GM12878 (cell line): ENCODE results near the gene OGFR. TPM values are rescaled to one million over a fixed set of nuclear protein-coding genes. Genes with fewer than 3 reads are reported as not detected.

Source experiments
- ATAC-seq: fragments of 200-7000 bp; cut with Tn5 transposase; 3 replicates; pipeline ENCODE4 v1.9.1; 2020; ENCODE audit warnings: mild to moderate bottlenecking, moderate library complexity
- BruUV-seq: library from RNA; stranded (reverse); fragments of 400-500 nt; replicated peaks from 2 replicates; lab custom pipeline; 2021; lab: Mats Ljungman, UMichigan
- CTCF ChIA-PET: fragments of 300-600 bp; sonication (Branson Sonifier 250); formaldehyde crosslinking; extraction: SDS; loops from one replicate; lab custom pipeline; 2021; ENCODE audit warnings: inconsistent platforms; lab: Yijun Ruan, JAX
- POLR2A ChIA-PET: fragments of 350-600 bp; formaldehyde crosslinking; extraction: SDS; loops from one replicate; lab custom pipeline; 2021; ENCODE audit warnings: inconsistent platforms; lab: Charles Lee
- RAD21 ChIA-PET: fragments of 300-600 bp; sonication (Branson Sonifier 250); formaldehyde crosslinking; loops from one replicate; lab custom pipeline; 2023; ENCODE audit warnings: antibody characterized with exemption; ENCODE audit not compliant: unreplicated experiment; lab: Charles Lee
- SMC1A ChIA-PET: fragments of 300-600 bp; sonication (Branson Sonifier 250); formaldehyde crosslinking; loops from one replicate; lab custom pipeline; 2023; ENCODE audit not compliant: unreplicated experiment, uncharacterized antibody; lab: Charles Lee
- DNase-seq: peaks from one replicate; pipeline ENCODE4 v3.0.0-alpha.2; 2011; ENCODE audit warnings: low read depth, low spot score
- FAIRE-seq: peaks from 3 replicates; lab custom pipeline; 2011; peaks lifted over from hg19 to GRCh38; lab: Jason Lieb, UNC
- H2AFZ ChIP-seq: 2 replicates; pipeline ENCODE4 v1.6.0; 2011; ENCODE audit warnings: low read depth, low read length, control low read depth; ENCODE audit not compliant: control insufficient read depth
- H3K27ac ChIP-seq: 2 replicates; pipeline ENCODE4 v1.5.1; 2011; ENCODE audit warnings: control low read depth; ENCODE audit not compliant: control insufficient read depth, insufficient read depth
- H3K27me3 ChIP-seq, 2 experiments: replicated peaks in 1 of 2; 2 replicates each; pipeline versions ENCODE4 v1.6.0 to v1.6.1; 2011; ENCODE audit warnings: low read length in 1 of 2; ENCODE audit not compliant: control insufficient read depth in 2 of 2, insufficient read depth in 2 of 2
- H3K36me3 ChIP-seq, 2 experiments: 2 replicates each; pipeline ENCODE4 v1.5.1; 2011; ENCODE audit warnings: low read length in 1 of 2; ENCODE audit not compliant: control insufficient read depth in 2 of 2, insufficient read depth in 2 of 2
- H3K4me1 ChIP-seq: 2 replicates; pipeline ENCODE4 v1.6.1; 2011; ENCODE audit warnings: mild to moderate bottlenecking, low read length, moderate library complexity, mixed read lengths; ENCODE audit not compliant: control insufficient read depth, insufficient read depth
- H3K4me2 ChIP-seq: 2 replicates; pipeline ENCODE4 v1.6.0; 2011; ENCODE audit warnings: control low read depth; ENCODE audit not compliant: control insufficient read depth, insufficient read depth
- H3K4me3 ChIP-seq: fragments of 200-600 bp; sonication (generic); 2 replicates; pipeline ENCODE4 v1.5.1; 2016
- H3K79me2 ChIP-seq: 2 replicates; pipeline ENCODE4 v1.6.0; 2011; ENCODE audit warnings: low read length; ENCODE audit not compliant: control insufficient read depth, insufficient read depth
- H3K9ac ChIP-seq: 2 replicates; pipeline ENCODE4 v1.8.0; 2011; ENCODE audit warnings: low read length, control low read depth, mixed read lengths; ENCODE audit not compliant: control insufficient read depth, insufficient read depth
- H3K9me3 ChIP-seq: replicated peaks from 3 replicates; pipeline ENCODE4 v1.5.1; 2011; ENCODE audit warnings: mild to moderate bottlenecking, low read length; ENCODE audit not compliant: control insufficient read depth, insufficient read depth
- H4K20me1 ChIP-seq: 2 replicates; pipeline ENCODE4 v1.6.0; 2011; ENCODE audit not compliant: control insufficient read depth, insufficient read depth
- ZBED1 ChIP-seq: IDR thresholded peaks from 2 replicates; pipeline ENCODE4 v1.6.1; 2016; ENCODE audit warnings: borderline replicate concordance
- WGBS: methylation state at CpG from one replicate; pipeline ENCODE4 v1.1.6; 2016; ENCODE audit warnings: low lambda C conversion rate; ENCODE audit not compliant: insufficient replicate concordance, insufficient coverage; ENCODE audit errors: missing lambda C conversion rate; 5-methylcytosine and 5-hydroxymethylcytosine counted together
- in situ Hi-C: fragments of 300-500 bp; cut with MboI; formaldehyde crosslinking; loops from 9 replicates; pipeline ENCODE4 v1.14.3; 2018; ENCODE audit warnings: mixed read lengths
- intact Hi-C: fragments of 100-400 bp; cut with micrococcal nuclease; formaldehyde crosslinking; loops from one replicate; pipeline ENCODE4 v1.14.2; 2022; ENCODE audit not compliant: unreplicated experiment
- polyA plus RNA-seq, 11 experiments: library from polyadenylated mRNA; depleted of rRNA in 4 of 11; unstranded in 6 of 11; stranded (reverse) in 5 of 11; fragments of >200 nt; fragmentation: Nextera tagmentation in 4 of 11; fragmentation: Illumina TruSeq in 1 of 11; extraction: Ambion mirVana in 4 of 11; extraction: Trizol in 1 of 11; gene quantifications; 1 replicate in 1 of 11; 2 replicates in 10 of 11; pipeline versions ENCODE4 v1.2.1 to v1.2.3, GENCODE V29; 2011 to 2016; ENCODE audit warnings: inconsistent platforms in 2 of 11, missing spikeins in 2 of 11, low read depth in 1 of 11
- total RNA-seq, 4 experiments: library from RNA; depleted of rRNA in 3 of 4; stranded (reverse); fragments of >200 nt in 3 of 4; fragmentation: Illumina TruSeq in 1 of 4; extraction: Trizol in 1 of 4; gene quantifications; 2 replicates each; pipeline versions ENCODE4 v1.2.1 to v1.2.3, GENCODE V29; 2013 to 2021
- TF ChIP-seq, protein P1 (sequence below): fragments of 150-350 bp; IDR thresholded peaks from 2 replicates; pipeline ENCODE4 v1.6.1; 2016; ENCODE audit warnings: low read depth, low read length
- TF ChIP-seq, protein P2 (sequence below): fragments of 450-650 bp; IDR thresholded peaks from 2 replicates; pipeline ENCODE4 v1.6.1; 2014; ENCODE audit warnings: mild to moderate bottlenecking

Gene OGFR
- total and polyA plus RNA-seq, 10 of the 15 experiments (the other 5 are each of a cell fraction or from before 2014, with no cell fraction given) = 0.72 to 62.1 (median 27.3) TPM

GRCh38 chr20:62820208-62820961, 15.8 kb downstream of the OGFR start:
- FAIRE-seq = no peak

More at GRCh38 chr20:62820208-62820961, 15.8 kb downstream of the OGFR start:
- Histone ChIP-seq H3K4me2 (no peak overlapping the region), H3K4me3 (no peak overlapping the region), H3K4me1 (0 out of 2 replicates have a peak, but pooled peaks cover 2% of the 10 kb centered on the region), H4K20me1 (no peaks in the 10 kb centered on the region), H3K27me3 (peaks cover 6 to 8% of the 10 kb centered on the region in 2 experiments; a peak in 3 of 4 replicates), H3K79me2 (no peaks in the 10 kb centered on the region), H3K36me3 (no peaks in the 10 kb centered on the region), H3K9ac (no peak overlapping the region), H3K9me3 (no peaks in the 10 kb centered on the region), H3K27ac (no peak overlapping the region), H2AFZ (no peak overlapping the region)
- 35% methylated on average over 23 of the region's 23 CpGs for WGBS
- intact Hi-C loops = no loop called here
- ChIA-PET RAD21 (no interaction called here), POLR2A (no interaction called here), SMC1A (no interaction called here), CTCF (no interaction called here)
- no peak for ATAC-seq
- BruUV-seq = no TSS peak
- in situ Hi-C loops = no loop called here
- DNase-seq = no peak
- TF ChIP-seq, protein P1, sequence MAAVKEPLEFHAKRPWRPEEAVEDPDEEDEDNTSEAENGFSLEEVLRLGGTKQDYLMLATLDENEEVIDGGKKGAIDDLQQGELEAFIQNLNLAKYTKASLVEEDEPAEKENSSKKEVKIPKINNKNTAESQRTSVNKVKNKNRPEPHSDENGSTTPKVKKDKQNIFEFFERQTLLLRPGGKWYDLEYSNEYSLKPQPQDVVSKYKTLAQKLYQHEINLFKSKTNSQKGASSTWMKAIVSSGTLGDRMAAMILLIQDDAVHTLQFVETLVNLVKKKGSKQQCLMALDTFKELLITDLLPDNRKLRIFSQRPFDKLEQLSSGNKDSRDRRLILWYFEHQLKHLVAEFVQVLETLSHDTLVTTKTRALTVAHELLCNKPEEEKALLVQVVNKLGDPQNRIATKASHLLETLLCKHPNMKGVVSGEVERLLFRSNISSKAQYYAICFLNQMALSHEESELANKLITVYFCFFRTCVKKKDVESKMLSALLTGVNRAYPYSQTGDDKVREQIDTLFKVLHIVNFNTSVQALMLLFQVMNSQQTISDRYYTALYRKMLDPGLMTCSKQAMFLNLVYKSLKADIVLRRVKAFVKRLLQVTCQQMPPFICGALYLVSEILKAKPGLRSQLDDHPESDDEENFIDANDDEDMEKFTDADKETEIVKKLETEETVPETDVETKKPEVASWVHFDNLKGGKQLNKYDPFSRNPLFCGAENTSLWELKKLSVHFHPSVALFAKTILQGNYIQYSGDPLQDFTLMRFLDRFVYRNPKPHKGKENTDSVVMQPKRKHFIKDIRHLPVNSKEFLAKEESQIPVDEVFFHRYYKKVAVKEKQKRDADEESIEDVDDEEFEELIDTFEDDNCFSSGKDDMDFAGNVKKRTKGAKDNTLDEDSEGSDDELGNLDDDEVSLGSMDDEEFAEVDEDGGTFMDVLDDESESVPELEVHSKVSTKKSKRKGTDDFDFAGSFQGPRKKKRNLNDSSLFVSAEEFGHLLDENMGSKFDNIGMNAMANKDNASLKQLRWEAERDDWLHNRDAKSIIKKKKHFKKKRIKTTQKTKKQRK = no peak
- TF ChIP-seq, protein P2, sequence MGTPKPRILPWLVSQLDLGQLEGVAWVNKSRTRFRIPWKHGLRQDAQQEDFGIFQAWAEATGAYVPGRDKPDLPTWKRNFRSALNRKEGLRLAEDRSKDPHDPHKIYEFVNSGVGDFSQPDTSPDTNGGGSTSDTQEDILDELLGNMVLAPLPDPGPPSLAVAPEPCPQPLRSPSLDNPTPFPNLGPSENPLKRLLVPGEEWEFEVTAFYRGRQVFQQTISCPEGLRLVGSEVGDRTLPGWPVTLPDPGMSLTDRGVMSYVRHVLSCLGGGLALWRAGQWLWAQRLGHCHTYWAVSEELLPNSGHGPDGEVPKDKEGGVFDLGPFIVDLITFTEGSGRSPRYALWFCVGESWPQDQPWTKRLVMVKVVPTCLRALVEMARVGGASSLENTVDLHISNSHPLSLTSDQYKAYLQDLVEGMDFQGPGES = no peak
- TF ChIP-seq ZBED1 = no peak
- TF ChIP-seq, all 136 proteins: peak for 0
